ENCODE data around the gene KRTAP10-7.
"Not testable (repeated sequence)": the region's sequence is repeated elsewhere in the genome, so short reads cannot be mapped to it uniquely, and the experiment has no call there.

The KRTAP10-7 gene

GRCh38 chr21:44600118-44600978 lies at the start of gene KRTAP10-7:
KRTAP10-7 (plus strand) TSS chr21:44600597; CDS start chr21:44600622, 25 bp downstream.
- DNase-seq (ENCODE audit: low read depth in 2 of 2): not testable (repeated sequence)

- no peak for DNase-seq (ENCODE audit: low read depth in 2 of 2)
Observed at GRCh38 chr21:44550807-44551206, 49.6 kb upstream of the KRTAP10-7 start.

GRCh38 chr21:44551340-44551961 lies 48.9 kb upstream of the KRTAP10-7 start, which contains the start of gene KRTAP10-2:
KRTAP10-2 (minus strand) TSS chr21:44551505; CDS start chr21:44551458, 47 bp downstream.
- no peak for DNase-seq (ENCODE audit: low read depth in 2 of 2)

- no peak for DNase-seq (ENCODE audit: low read depth in 2 of 2)
Observed at GRCh38 chr21:44552136-44552535, 48.3 kb upstream of the KRTAP10-7 start.

GRCh38 chr21:44552681-44553080 lies 47.7 kb upstream of the KRTAP10-7 start:
- DNase-seq (ENCODE audit: low read depth in 2 of 2): no peak

- no peak for DNase-seq (ENCODE audit: low read depth in 2 of 2)
Observed at GRCh38 chr21:44555200-44555875, 45.1 kb upstream of the KRTAP10-7 start.

- DNase-seq (ENCODE audit: low read depth in 2 of 2): no peak
Observed at GRCh38 chr21:44556879-44557278, 43.5 kb upstream of the KRTAP10-7 start.

GRCh38 chr21:44557491-44558328 lies 42.7 kb upstream of the KRTAP10-7 start:
- no peak for DNase-seq (ENCODE audit: low read depth in 2 of 2)

- DNase-seq (ENCODE audit: low read depth in 2 of 2): not testable (repeated sequence)
Observed at GRCh38 chr21:44558329-44558675, 42.1 kb upstream of the KRTAP10-7 start.

GRCh38 chr21:44558695-44559094 lies 41.7 kb upstream of the KRTAP10-7 start, which contains the start of gene KRTAP10-3:
KRTAP10-3 (minus strand) TSS chr21:44558795; CDS start chr21:44558715, 80 bp downstream.
- no peak for DNase-seq (ENCODE audit: low read depth in 2 of 2)

GRCh38 chr21:44564099-44564498 lies 36.3 kb upstream of the KRTAP10-7 start:
- no peak for DNase-seq (ENCODE audit: low read depth in 2 of 2)

- DNase-seq (ENCODE audit: low read depth in 2 of 2): no peak
Observed at GRCh38 chr21:44564886-44565598, 35.4 kb upstream of the KRTAP10-7 start.

GRCh38 chr21:44566403-44566802 lies 34.0 kb upstream of the KRTAP10-7 start:
- no peak for DNase-seq (ENCODE audit: low read depth in 2 of 2)

- DNase-seq (ENCODE audit: low read depth in 2 of 2): no peak
Observed at GRCh38 chr21:44567481-44568171, 32.8 kb upstream of the KRTAP10-7 start.

- no peak for DNase-seq (ENCODE audit: low read depth in 2 of 2)
Observed at GRCh38 chr21:44568261-44568660, 32.1 kb upstream of the KRTAP10-7 start.

GRCh38 chr21:44568667-44569556 lies 31.5 kb upstream of the KRTAP10-7 start:
- no peak for DNase-seq (ENCODE audit: low read depth in 2 of 2)

- DNase-seq (ENCODE audit: low read depth in 2 of 2): no peak
Observed at GRCh38 chr21:44569861-44570517, 30.4 kb upstream of the KRTAP10-7 start.

GRCh38 chr21:44571296-44571695 lies 29.1 kb upstream of the KRTAP10-7 start:
- no peak for DNase-seq (ENCODE audit: low read depth in 2 of 2)
